Endometrial microvascular endothelial cells (primary cell): ENCODE data around the gene PLXNB1. TPM values are rescaled to one million over a fixed set of nuclear protein-coding genes. Genes with fewer than 3 reads are reported as not detected.

ENCODE experiments used
- in situ Hi-C: cut with HindIII; loops from 2 replicates; pipeline ENCODE4 v1.10.0; 2017; ENCODE audit warnings: low sequenced_read_pairs, low pct_unique_long_range_greater_than_20kb; ENCODE audit errors: inconsistent ontology term
- total RNA-seq: library from RNA; depleted of rRNA; stranded (reverse); fragments of >200 nt; gene quantifications from one replicate; pipeline ENCODE4 v1.2.3, GENCODE V29; 2015; ENCODE audit errors: inconsistent ontology term

The PLXNB1 gene
- total RNA-seq, 1 donor from 2014 or later, result 12.2 TPM

GRCh38 chr3:48436477-48436787, 6.5 kb upstream of the PLXNB1 start:
- in situ Hi-C loops, result no loop called here

DNA sequence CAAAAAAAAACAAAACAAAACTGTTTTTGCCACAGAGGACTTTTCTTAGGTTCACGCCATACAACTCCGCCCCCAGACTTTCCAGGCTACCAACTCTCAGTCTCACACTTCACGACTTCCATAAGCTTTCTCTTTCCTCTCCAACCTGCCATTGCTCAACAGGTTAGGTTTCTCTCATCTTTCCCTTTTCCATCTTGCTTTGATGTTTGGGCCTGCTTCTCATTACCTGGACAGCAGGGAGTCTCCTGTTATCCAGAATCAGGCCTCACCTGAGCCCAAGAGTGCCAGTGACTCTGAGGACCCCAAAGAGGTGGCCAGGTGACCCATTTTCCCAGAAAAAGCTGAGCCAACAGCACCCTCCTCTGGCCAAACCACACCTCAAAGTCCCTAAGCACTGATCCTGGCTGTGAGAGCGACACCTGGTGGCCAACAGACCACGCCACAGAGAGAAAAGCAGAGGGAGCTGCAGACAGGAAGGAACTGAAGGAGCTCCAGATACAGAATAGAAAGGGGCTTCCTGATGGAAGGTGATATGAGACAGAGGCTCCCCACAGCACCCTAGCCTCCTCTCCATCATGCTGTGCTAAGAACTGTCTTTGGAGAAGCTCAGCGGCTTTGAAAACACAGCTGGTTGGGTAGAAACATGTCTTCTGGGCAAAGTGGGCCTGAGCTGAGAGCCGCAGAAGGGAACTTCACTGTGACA, 6.0 kb upstream of the PLXNB1 start:
- in situ Hi-C loops, result no loop called here

DNA sequence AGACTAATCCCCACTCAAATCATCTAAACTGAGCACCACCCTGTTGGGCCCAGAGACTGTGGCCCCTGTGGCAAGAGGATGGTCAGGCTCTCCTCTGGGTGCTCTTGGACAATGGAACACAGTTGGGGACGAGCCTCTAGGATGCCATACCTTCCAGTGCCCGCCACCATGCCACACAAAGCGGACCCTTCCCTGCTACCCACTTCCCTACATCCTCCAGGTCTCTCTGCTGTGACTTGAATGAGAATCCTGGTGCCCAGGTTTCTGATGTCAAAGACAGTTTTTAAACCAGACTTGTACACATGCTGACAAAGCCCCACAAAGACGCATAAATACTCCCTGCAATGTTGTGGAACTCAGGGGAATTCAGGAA, 5.3 kb upstream of the PLXNB1 start:
- in situ Hi-C loops, result no loop called here

DNA sequence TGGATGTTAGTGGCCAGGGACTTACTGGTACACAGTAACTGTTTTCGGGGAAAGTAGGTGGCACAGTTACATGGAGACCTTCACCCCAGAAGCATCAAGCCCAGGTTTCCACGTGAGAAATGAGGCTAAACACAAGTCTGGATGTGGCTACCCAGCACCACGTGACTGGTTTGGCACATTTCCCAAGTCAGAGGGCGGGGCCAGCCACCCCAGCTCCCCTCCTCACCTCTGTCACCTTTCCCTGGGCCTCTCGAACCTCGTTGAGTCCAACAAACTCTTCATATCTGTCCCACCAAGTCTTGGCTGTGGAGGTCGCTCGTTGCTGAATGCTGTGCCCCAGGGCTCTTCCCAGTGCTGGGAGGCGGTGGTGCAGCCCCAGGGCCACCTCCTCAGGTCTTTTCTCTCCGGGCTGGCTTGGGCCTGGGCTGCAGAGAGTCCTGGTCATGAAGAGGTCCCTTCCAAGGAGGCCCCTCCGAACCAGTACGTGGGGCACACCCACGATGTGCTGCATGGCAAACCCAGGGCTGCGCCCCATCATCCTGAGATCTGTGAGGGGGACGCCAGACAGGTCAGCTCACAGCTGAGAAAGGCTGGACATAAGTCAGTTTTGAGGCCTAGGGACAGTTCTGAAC, 4.8 kb upstream of the PLXNB1 start:
- in situ Hi-C loops, result no loop called here

DNA sequence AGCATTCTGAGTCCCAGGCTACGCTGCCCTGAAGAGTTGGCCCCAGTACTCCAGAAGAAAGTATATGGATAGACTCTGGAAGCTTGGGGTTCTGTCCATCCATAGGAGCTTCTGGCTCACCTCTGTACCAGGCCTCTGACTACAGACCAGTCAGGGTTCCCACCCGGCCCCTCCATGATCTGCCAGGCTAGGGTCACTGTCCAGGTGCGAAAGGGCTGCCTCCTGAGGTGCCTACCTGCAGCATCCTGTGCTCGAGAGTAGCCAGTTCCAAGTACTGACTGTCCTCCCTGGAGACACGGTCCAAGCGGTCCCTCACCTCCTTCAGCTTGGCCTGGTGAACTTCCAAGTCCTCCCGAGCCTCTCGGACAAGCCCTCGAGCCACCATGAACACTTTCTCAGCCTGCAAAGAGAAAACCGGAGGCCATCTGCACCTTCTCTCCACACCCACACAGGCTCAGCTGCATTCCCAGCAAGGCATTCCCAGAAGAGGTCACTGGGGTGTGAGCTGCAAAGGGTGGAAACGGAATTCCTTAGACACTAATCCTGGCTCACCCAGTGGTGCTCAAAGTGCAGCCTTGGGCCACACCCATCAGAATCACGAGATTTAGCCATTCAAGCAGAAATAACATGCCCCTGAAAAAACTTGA, 3.7 kb upstream of the PLXNB1 start:
- in situ Hi-C loops, result no loop called here

DNA sequence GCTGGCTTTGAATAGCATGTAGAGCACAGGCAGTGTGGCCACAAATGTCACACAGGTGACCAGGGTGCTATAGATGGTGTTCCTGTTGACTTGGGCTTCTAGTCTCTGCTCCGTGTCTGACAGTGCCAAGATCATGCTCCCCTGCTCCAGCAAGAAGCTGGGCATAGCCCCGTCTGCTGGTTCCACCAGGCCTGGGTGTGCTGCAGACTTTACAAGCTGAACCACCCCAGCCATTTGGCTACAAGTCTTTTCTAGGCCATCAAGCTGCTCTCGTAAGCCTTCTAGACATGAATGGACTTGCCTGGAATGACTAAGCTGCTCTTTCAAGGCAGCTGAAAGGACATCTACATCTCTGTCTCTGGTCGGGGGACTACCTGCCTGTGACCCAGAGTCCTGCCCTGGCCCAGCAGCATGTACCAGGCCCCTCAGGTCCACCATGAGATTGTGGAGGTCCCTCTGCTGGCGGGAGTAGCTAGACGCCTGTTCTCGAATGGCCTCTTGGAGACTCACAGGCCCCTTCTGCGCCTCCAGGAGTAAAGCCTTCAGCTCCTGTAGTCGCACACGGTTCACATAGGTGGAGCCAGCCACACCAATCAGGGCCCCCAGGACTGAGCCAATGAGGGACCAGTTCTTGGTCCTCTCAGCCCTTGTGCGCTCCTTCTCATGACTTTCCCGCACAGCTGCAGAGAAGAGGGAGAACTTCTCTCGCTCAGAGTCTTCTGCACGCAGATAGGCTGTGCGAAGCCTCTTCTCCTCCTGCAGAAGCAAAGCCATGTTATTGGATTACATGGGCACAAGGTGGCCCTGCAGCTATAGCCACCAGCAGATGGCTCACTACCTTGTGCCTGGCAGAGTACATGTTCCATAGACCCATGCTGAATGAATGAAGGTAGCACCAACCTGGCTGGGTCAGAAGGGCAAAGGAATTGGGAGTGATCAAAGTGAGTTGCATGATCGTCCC, 2.8 kb upstream of the PLXNB1 start:
- in situ Hi-C loops, result no loop called here

DNA sequence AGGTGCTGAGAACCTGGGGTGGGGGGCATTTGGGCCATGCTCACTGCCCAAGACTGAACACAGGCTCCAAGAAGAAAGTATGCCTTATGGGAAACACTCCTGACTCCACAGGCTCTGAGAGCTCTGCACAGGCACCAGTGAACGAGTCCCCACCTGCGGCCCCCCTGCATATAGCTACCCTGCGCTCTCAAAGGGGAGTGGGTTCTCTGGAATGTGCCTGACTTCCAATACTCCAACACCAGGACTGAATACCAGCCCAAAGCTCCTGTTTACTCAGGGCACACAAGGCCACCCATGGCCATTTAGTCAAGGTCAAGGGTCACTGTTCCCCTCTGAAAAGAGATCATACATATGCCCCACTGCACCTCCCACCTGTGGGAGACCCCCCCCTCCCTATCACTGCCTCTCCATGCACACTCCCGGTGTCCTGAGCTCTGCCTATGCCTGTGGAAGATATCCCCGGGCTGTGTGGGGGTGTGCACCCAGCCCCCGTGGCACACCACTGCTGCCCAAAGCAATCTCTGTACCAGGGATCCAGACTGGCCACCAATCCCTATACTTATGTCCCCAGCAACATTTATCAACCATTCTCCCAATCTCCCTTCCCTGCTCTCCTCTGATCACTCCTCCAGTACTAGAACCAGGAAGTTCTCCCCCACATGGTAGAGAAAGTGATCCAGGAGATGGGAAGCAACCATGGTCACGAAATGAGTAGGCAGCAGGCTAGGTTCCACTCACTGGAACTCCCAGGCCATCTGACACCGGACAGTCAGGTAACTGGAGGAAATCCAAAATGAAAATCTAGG, 1.5 kb upstream of the PLXNB1 start:
- in situ Hi-C loops, result no loop called here

GRCh38 chr3:48430708-48431101, 819 bp upstream of the PLXNB1 start:
- in situ Hi-C loops, result no loop called here

DNA sequence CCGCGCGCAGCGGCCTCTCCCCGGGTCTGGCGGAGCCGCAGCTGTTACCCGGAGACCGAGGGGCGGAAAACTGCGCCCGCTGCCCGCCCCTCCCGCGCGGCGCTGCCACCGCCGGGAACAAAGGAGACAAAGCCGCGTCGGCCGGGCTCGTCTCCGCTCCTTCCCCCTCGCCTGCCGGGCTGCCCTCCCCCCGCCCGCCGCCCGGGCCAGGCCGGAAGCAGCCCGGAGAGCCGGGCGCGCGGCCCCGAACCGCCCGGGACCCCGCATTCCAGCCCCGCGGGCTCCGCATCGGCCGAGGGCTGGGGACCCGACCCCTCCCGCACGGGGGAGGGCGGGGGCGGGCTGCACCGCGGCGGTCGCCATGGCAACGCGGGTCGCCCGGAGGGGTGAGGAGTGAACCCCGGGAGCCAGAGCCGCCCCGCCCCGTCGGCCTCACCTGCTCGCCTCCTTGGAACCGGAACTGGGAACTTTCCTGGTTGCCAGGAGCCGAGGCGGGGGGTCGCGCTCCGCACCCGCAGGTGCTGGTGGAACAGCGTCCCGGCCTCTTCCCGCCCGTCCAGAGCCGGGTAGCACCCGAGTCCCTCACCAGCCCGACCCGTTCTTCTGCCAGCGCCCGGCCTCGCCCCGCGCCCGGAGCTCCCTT, 448 bp downstream of the PLXNB1 start:
- in situ Hi-C loops, result no loop called here

DNA sequence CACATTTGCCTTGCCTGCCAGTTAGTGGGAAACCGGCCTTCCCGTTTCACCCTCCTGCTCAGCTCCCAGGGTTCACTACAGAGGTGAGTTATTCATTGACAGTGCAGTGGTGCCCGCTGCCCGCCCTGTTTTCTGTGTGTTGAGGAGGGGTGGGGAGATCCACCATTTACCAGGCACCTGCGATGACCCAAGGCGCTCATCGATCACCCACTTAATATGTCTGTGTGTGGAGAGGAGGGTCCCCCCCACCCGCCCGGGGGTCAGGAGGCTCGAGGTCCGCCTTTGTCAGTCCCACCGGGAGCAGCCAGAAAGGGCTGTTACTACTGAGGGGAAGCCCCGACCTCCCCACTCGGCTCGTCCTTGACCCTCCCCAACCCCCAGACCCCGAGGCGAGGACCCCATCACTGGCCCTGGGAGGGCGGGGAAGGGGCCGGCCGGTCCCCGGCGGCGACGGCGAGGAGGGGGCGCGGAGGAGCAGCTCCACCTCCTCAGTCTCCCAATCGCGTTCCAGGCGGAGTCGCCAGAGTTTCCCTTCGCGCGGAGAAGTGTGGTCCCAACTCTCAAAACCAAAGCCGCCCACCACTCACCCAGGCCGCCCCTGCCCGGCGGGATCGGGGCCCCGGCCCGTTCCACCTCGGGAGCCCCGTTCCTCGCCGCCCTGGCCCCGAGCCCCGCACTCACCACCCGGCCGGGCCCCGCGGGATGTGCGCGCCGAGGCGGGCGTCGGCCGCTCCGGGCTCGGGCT, 1.1 kb downstream of the PLXNB1 start:
- in situ Hi-C loops, result no loop called here

DNA sequence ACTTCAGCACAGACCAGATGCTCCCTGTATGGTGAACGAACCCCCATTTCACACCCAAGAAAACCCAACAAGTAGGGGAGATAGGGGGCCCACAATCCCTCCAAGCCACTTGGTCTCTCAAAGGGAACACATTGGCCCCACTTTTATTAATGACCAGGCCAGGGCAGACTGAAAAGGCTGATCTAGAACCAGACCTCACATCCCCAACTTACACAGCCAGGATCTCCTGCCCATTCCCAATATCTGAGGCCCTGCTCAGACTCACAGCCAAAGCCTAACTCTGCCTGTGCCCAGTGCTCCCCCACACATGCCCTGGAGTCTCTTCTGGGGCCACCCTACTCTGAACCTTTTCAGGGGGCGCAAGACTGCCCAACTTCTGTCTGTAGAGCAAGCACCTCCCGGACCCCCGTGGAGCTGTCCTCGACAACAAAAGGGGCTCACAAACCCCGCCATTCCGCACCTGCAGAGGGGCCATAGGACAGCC, 1.8 kb downstream of the PLXNB1 start:
- in situ Hi-C loops, result no loop called here

DNA sequence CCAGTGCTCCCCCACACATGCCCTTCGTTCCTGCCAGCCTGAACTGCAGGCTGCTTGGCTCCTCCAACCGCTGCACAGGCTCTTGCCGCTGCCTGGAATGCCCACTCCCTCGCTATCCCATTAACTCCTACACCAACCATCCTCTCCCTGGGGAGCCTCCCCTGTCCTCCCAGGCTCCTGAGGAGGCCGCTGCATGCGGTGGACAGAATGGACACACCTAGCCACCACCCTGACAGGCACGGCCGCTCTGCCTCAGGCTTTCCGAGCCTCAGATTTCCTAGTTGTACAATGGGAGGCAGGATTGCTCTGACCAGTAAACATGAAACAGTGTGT, 2.3 kb downstream of the PLXNB1 start:
- in situ Hi-C loops, result no loop called here

GRCh38 chr3:48426944-48427629, 2.8 kb downstream of the PLXNB1 start:
- in situ Hi-C loops, result no loop called here

- in situ Hi-C loops, result no loop called here
Measured at GRCh38 chr3:48426401-48426909, 3.4 kb downstream of the PLXNB1 start.

- in situ Hi-C loops, result no loop called here
Measured at GRCh38 chr3:48425281-48425812, 4.5 kb downstream of the PLXNB1 start.

GRCh38 chr3:48423883-48424695, 5.8 kb downstream of the PLXNB1 start:
- in situ Hi-C loops, result no loop called here
